ENCODE data around the gene CAMK2A. TPM values are rescaled to one million over a fixed set of nuclear protein-coding genes. Genes with fewer than 3 reads are reported as not detected.

The CAMK2A gene
- total and polyA plus RNA-seq, 2 donors (not counting 3 experiments of a cell fraction or from before 2014, with no cell fraction given): not detected

GRCh38 chr5:150318613-150319483 is 29.3 kb upstream of the CAMK2A start:
- POLR2A ChIA-PET: no interaction called here
- Histone ChIP-seq H4K20me1 (replicated peaks; ENCODE audit: control insufficient read depth, extremely low read depth, insufficient read depth, low read length) (no peaks in the 10 kb centered on the region), H3K4me1 (ENCODE audit: control insufficient read depth, extremely low read depth, insufficient read depth, low read length) (peaks cover 24% of the 10 kb centered on the region), H3K4me2 (ENCODE audit: insufficient read depth, low read length) (no peak overlapping the region), H3K4me3 (replicated peaks in 1 of 3; ENCODE audit: insufficient read depth in 1 of 3, low read depth in 1 of 3, low read length in 3 of 3) (no peak overlapping the region), H3K27me3 (ENCODE audit: control insufficient read depth in 2 of 2, insufficient read depth in 2 of 2, low read length in 2 of 2) (no peaks in the 10 kb centered on the region), H3K36me3 (ENCODE audit: control insufficient read depth in 2 of 2, extremely low read depth in 1 of 2, insufficient read depth in 2 of 2, low read length in 2 of 2) (no peaks in the 10 kb centered on the region), H3K27ac (ENCODE audit: insufficient read depth, low read depth, low read length) (peak overlapping the region; percentile 78), H3K9ac (replicated peaks; ENCODE audit: extremely low read depth, insufficient read depth, low read length) (no peak overlapping the region), H3K9me1 (replicated peaks; ENCODE audit: control insufficient read depth, extremely low read depth, insufficient read depth, low read length) (no peaks in the 10 kb centered on the region), H3K9me3 (replicated peaks; ENCODE audit: control insufficient read depth, insufficient read depth, low read length) (no peaks in the 10 kb centered on the region), H3K79me2 (ENCODE audit: control insufficient read depth, insufficient read depth, low read length) (no peaks in the 10 kb centered on the region), H2AFZ (ENCODE audit: low read depth, low read length) (peak overlapping the region; percentile 28)
- FAIRE-seq (peak; percentile 8), DNase-seq (ENCODE audit: low read depth, low spot score) (no peak)
- intact Hi-C loops (cut with micrococcal nuclease) (loop anchor here (5.0 kb wide), 1 partner anchor 52 kb away; no protein-coding TSS in a partner anchor), dilution Hi-C loops (cut with MboI; ENCODE audit: extremely low pct_ligation_motif_present, low sequenced_read_pairs) (no loop called here)
- CTCF ChIA-PET: interaction anchor here (0.8 kb wide), 2 partner anchors 10 to 143 kb away, joined by 3 read pairs; no protein-coding TSS in a partner anchor
- TF ChIP-seq POLR2AphosphoS5 (IDR thresholded peaks at IDR 0.05; ENCODE audit: insufficient read depth, low read depth, low read length) (no peak), EZH2 (IDR thresholded peaks at IDR 0.05; ENCODE audit: borderline replicate concordance, low read depth, low read length, severe bottlenecking) (no peak), GATA2 (IDR thresholded peaks at IDR 0.05; ENCODE audit: insufficient read depth, insufficient read length, low read depth, low read length) (no peak), MAX (IDR thresholded peaks at IDR 0.05; ENCODE audit: insufficient read depth, insufficient read length) (no peak), POLR2A (IDR thresholded peaks at IDR 0.05; ENCODE audit: low read depth, low read length) (no peak), CTCF (IDR thresholded peaks at IDR 0.05; ENCODE audit: extremely low read depth in 1 of 2, insufficient read depth in 1 of 2, low read depth in 1 of 2, low read length in 2 of 2) (no peak), MYC (IDR thresholded peaks at IDR 0.05; ENCODE audit: low read depth, low read length) (no peak), FOS (IDR thresholded peaks at IDR 0.05; ENCODE audit: borderline replicate concordance, insufficient read depth, low read length) (no peak), JUN (IDR thresholded peaks at IDR 0.05; ENCODE audit: borderline replicate concordance, insufficient read depth, insufficient read length, low read depth) (no peak)
- no TSS peak for BruUV-seq (replicated peaks)

Data from endothelial cell of umbilical vein (primary cell).